T-helper 1 cell treated with Interleukin-12 subunit alpha and Interleukin-12 subunit beta and Interleukin-4 antibody, amounts not matched to agents 30 μg/mL and 1 μg/mL, for 36 hours (primary cell): ENCODE measurements around the gene BBOF1.

Source experiments
- H3K27ac Mint-ChIP-seq: one replicate; pipeline ENCODE4 v1.8.0; 2021; ENCODE audit warnings: mild to moderate bottlenecking, mixed read lengths
- H3K27me3 Mint-ChIP-seq: one replicate; pipeline ENCODE4 v1.8.0; 2021; ENCODE audit warnings: low read depth, mixed read lengths
- H3K36me3 Mint-ChIP-seq: one replicate; pipeline ENCODE4 v1.8.0; 2021; ENCODE audit warnings: low read depth, mixed read lengths
- H3K4me1 Mint-ChIP-seq: one replicate; pipeline ENCODE4 v1.8.0; 2021; ENCODE audit warnings: low read depth, mixed read lengths
- H3K4me3 Mint-ChIP-seq: one replicate; pipeline ENCODE4 v1.8.0; 2021; ENCODE audit warnings: mild to moderate bottlenecking, moderate library complexity, mixed read lengths
- H3K9me3 Mint-ChIP-seq: one replicate; pipeline ENCODE4 v1.8.0; 2021; ENCODE audit warnings: mixed read lengths

Gene BBOF1

GRCh38 chr14:74049876-74050495 lies 30.8 kb downstream of the BBOF1 start:
- H3K4me3 Mint-ChIP-seq, result no peak overlapping the region
- H3K36me3 Mint-ChIP-seq, result no peaks in the 10 kb centered on the region
- peaks cover 11% of the 10 kb centered on the region for H3K27me3 Mint-ChIP-seq
- H3K9me3 Mint-ChIP-seq, result no peaks in the 10 kb centered on the region
- no peak overlapping the region for H3K27ac Mint-ChIP-seq
- H3K4me1 Mint-ChIP-seq, result peaks cover 2% of the 10 kb centered on the region

- Mint-ChIP-seq H3K36me3 (peaks cover 16% of the 10 kb centered on the region), H3K4me1 (peaks cover 2% of the 10 kb centered on the region), H3K27me3 (no peaks in the 10 kb centered on the region), H3K27ac (no peak overlapping the region), H3K9me3 (no peaks in the 10 kb centered on the region), H3K4me3 (no peak overlapping the region)
Measured at GRCh38 chr14:74062809-74063150, 43.6 kb downstream of the BBOF1 start.

- Mint-ChIP-seq H3K4me3 (no peak overlapping the region), H3K36me3 (peaks cover 15% of the 10 kb centered on the region), H3K27ac (no peak overlapping the region), H3K4me1 (peaks cover 2% of the 10 kb centered on the region), H3K27me3 (no peaks in the 10 kb centered on the region), H3K9me3 (no peaks in the 10 kb centered on the region)
Measured at GRCh38 chr14:74064426-74064825, 45.3 kb downstream of the BBOF1 start.

DNA sequence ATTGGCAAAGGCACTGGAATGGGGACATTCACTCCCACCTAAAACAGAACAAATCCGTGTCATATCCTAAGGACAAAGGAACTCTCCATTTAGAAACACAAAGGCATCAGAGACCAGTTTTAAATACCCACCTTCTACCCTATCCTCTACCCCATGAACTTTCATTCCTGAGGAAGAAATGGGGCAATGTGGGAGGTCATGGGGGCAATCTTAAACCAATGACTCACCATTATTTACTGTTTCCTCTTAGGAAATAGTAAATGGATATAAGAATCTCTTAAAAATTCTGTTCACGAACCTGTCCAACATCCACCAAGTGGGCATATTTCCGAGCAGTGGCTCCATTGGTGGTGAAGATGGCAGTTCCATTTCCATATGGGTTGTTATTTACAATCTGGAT lies 45.7 kb downstream of the BBOF1 start:
- H3K27ac Mint-ChIP-seq, result no peak overlapping the region
- H3K9me3 Mint-ChIP-seq, result no peaks in the 10 kb centered on the region
- H3K36me3 Mint-ChIP-seq, result peaks cover 15% of the 10 kb centered on the region
- H3K4me1 Mint-ChIP-seq, result peaks cover 2% of the 10 kb centered on the region
- H3K4me3 Mint-ChIP-seq, result no peak overlapping the region
- H3K27me3 Mint-ChIP-seq, result no peaks in the 10 kb centered on the region

GRCh38 chr14:74065746-74066575 lies 46.8 kb downstream of the BBOF1 start:
- Mint-ChIP-seq H3K27ac (no peak overlapping the region), H3K4me1 (peaks cover 2% of the 10 kb centered on the region), H3K36me3 (peaks cover 11% of the 10 kb centered on the region), H3K27me3 (no peaks in the 10 kb centered on the region), H3K4me3 (no peak overlapping the region), H3K9me3 (no peaks in the 10 kb centered on the region)

DNA sequence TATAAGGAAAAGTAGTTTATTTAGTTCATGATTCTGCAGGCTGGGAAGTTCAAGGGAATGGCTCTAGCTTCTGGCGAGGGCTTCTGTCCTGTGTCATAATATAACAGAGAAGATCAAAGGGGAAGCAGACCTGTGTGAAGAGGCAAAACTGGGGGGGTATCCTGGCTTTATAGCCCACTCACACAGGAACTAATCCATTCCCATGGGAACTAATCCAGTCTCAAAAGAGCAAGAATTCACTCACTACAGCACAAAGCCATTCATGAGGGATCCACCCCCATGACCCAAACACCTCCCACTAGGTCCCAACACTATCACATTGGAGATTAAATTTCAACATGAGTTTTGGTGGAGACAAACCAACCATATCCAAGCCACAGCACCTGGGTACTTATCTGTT lies 58.3 kb downstream of the BBOF1 start:
- no peaks in the 10 kb centered on the region for H3K9me3 Mint-ChIP-seq
- H3K27me3 Mint-ChIP-seq, result no peaks in the 10 kb centered on the region
- no peak overlapping the region for H3K4me3 Mint-ChIP-seq
- no peak overlapping the region for H3K27ac Mint-ChIP-seq
- peaks cover 4% of the 10 kb centered on the region for H3K4me1 Mint-ChIP-seq
- H3K36me3 Mint-ChIP-seq, result no peaks in the 10 kb centered on the region

- Mint-ChIP-seq H3K9me3 (no peaks in the 10 kb centered on the region), H3K27me3 (no peaks in the 10 kb centered on the region), H3K27ac (no peak overlapping the region), H3K4me1 (peaks cover 24% of the 10 kb centered on the region), H3K36me3 (no peaks in the 10 kb centered on the region), H3K4me3 (no peak overlapping the region)
Measured at GRCh38 chr14:74080820-74081460, 61.8 kb downstream of the BBOF1 start.

DNA sequence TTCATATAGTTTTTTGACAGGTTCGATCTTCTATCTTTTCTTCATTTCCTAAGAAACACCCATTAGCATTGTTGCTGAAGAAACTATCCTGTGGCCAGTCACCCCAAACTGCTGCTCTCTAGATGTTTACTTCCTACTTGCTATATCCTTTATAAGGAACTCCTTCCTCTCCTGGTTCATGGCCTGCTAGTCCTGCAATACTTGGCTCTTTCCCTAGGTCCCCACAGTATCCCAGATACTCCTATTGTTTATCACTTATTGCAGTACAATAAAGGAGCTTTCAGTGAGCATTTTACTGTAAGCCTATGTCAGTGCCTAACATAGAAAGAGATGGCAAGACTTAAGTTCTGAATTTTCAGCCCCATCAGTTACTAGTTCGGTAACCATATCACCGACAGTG lies 62.3 kb downstream of the BBOF1 start:
- Mint-ChIP-seq H3K4me3 (no peak overlapping the region), H3K27ac (no peak overlapping the region), H3K4me1 (peaks cover 26% of the 10 kb centered on the region), H3K36me3 (no peaks in the 10 kb centered on the region), H3K27me3 (no peaks in the 10 kb centered on the region), H3K9me3 (no peaks in the 10 kb centered on the region)

DNA sequence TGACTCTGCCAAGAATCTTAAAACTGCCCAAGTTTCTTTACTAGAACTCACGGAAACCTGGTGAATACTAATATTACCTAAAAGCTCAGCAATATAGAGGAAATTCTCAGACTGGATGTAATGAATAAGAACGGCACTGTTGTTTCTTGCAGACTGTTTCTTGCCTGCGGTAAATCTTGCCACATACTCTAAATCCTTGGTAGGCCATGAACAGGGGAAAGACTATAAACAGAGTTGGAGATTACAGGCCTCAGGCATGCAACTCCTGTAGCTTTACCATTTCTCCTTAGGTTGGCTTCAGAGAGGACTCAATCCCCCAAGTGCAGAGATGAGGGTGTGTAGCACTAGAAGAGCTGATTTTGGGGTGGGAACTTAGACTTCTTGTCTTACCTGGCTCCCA lies 64.0 kb downstream of the BBOF1 start:
- no peak overlapping the region for H3K27ac Mint-ChIP-seq
- no peaks in the 10 kb centered on the region for H3K36me3 Mint-ChIP-seq
- H3K9me3 Mint-ChIP-seq, result no peaks in the 10 kb centered on the region
- H3K4me1 Mint-ChIP-seq, result peaks cover 29% of the 10 kb centered on the region
- no peaks in the 10 kb centered on the region for H3K27me3 Mint-ChIP-seq
- peak overlapping the region; percentile 100 for H3K4me3 Mint-ChIP-seq

- peaks cover 3% of the 10 kb centered on the region for H3K9me3 Mint-ChIP-seq
- no peaks in the 10 kb centered on the region for H3K27me3 Mint-ChIP-seq
- H3K27ac Mint-ChIP-seq, result peak overlapping the region; percentile 99
- H3K36me3 Mint-ChIP-seq, result peaks cover 4% of the 10 kb centered on the region
- peak overlapping the region; percentile 100 for H3K4me3 Mint-ChIP-seq
- peaks cover 32% of the 10 kb centered on the region for H3K4me1 Mint-ChIP-seq
Measured at GRCh38 chr14:74083784-74084276, 64.7 kb downstream of the BBOF1 start.

DNA sequence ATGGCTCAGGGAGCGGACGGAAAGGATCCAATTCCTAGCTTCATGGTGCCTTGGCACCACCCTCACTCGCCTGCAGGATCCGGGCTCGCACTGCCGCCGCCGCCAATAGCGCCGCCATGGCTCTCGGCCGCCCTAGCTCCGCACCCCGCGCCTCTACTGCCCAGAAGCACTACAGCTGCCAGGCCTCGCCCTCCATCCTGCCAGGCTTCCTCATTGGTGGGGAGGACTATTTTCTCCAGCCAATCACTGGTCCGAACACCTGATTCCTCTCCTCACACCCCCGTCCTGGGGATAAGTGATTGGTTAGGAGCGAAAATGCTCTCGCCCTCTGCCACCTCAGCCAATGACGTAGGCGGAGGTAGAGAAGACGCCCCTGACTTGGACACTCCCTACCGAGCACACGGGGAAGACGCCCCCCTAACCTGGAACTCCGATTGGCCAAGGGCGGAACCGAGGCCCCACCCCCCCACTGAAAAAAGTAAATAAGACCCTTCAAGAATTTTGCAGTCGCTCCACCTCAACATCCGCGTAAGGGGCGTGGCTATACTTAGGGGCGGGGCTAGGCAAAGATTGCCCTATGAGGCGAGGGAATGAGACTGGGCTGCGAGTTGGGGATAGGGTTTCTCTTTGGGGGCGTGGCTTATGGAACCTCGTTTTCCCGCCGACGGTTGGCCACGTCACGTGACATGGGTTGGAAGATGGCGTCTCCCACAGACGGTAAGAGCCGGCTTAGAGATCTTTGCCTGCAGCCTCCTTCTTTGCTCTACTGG lies 65.3 kb downstream of the BBOF1 start, which contains the start of the genes ALDH6A1 and LIN52:
Gene ALDH6A1, minus strand, starts transcription at position 177 of the 770 bp plus-strand sequence. Its CDS starts 59 bp downstream, at position 118.
Gene LIN52, plus strand, starts transcription at position 680 of the 770 bp plus-strand sequence. Its CDS starts 19 bp downstream, at position 699.
- H3K27me3 Mint-ChIP-seq, result no peaks in the 10 kb centered on the region
- peaks cover 35% of the 10 kb centered on the region for H3K4me1 Mint-ChIP-seq
- peaks cover 7% of the 10 kb centered on the region for H3K36me3 Mint-ChIP-seq
- H3K4me3 Mint-ChIP-seq, result peak within 1 kb of the TSS; percentile 100
- H3K27ac Mint-ChIP-seq, result peak within 1 kb of the TSS; percentile 99
- peaks cover 7% of the 10 kb centered on the region for H3K9me3 Mint-ChIP-seq

- H3K9me3 Mint-ChIP-seq, result peaks cover 7% of the 10 kb centered on the region
- peaks cover 38% of the 10 kb centered on the region for H3K4me1 Mint-ChIP-seq
- H3K4me3 Mint-ChIP-seq, result peak overlapping the region; percentile 100
- no peaks in the 10 kb centered on the region for H3K27me3 Mint-ChIP-seq
- H3K36me3 Mint-ChIP-seq, result peaks cover 7% of the 10 kb centered on the region
- H3K27ac Mint-ChIP-seq, result peak overlapping the region; percentile 99
Measured at GRCh38 chr14:74085047-74085637, 66.0 kb downstream of the BBOF1 start.

DNA sequence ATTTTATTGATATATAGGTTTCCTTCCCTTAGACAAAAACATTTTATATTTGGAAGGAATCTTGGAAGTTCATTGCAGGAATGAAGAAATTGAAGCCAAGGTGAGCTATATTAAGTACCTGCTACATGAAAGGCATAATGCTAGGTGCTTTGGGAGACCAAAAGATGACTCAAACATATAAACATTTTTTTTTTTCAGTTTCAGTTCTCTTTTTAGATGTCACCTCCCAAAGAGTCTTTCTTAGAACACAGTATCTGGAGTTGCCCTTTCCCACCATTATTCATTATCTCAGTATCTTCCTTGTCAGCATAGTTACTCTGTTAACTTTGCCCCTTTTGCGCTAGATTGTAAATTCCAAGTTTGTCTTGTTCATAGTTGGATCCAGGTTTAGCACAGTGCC lies 66.7 kb downstream of the BBOF1 start:
- H3K4me1 Mint-ChIP-seq, result peaks cover 38% of the 10 kb centered on the region
- H3K27me3 Mint-ChIP-seq, result no peaks in the 10 kb centered on the region
- peaks cover 10% of the 10 kb centered on the region for H3K36me3 Mint-ChIP-seq
- H3K9me3 Mint-ChIP-seq, result peaks cover 7% of the 10 kb centered on the region
- peak overlapping the region; percentile 100 for H3K4me3 Mint-ChIP-seq
- H3K27ac Mint-ChIP-seq, result peak overlapping the region; percentile 99
